SW480 (cell line): Measurements from ENCODE around the gene NLRP3.
"Not testable (repeated sequence)": the region's sequence is repeated elsewhere in the genome, so short reads cannot be mapped to it uniquely, and the experiment has no call there.

Experiments
- DNase-seq: peaks from one replicate; pipeline ENCODE4 v3.0.0-alpha.2; 2016; ENCODE audit warnings: low spot score

NLRP3 gene

DNA sequence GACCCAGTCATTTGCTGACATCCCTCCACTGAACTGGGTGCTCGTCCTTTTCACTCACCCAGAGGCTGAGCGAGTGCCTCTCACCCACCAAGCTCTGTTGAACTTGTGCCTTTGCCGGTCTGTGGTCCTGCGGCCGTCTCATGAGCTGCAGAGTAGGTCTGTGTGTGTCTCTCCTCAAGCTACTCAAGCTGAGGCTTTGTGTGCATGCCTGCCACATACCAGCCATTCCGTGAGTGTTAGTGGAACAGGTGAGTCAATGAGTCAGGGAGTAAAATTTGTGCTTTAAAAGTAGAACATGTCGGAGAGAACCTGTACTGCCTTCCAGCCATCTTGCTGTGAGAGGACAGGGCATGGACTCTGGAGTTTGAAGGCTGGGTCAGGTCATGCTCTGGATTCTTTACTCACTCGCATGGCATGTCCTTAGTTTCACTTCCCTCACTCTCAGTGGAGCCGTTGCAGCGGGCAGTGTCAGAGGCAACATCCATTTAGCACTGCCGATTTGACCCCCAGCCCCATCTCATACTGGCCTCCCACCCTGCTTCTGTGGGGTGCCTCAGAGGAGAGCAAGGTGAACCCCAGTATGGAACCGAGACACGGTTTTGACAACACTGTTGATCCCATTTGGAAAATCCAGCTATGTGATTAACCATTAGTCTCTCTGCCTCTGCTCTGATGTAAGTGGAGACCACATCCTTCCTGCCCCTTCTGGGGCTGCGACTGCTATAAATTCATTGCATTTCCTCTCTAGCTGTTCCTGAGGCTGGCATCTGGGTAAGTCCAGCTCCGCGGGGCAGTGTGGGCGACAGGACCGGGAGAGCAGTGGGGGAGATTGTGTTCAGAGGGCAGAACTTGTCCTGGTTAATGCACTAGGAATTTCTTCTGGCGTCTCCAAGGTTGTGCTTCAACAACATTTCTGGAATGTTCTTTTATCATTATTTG, at the start of gene NLRP3:
NLRP3 (plus strand) TSS at position 751 of the 939 bp plus-strand sequence. CDS start 2,628 bp downstream, outside the sequence.
- peak; percentile 23 for DNase-seq

DNA sequence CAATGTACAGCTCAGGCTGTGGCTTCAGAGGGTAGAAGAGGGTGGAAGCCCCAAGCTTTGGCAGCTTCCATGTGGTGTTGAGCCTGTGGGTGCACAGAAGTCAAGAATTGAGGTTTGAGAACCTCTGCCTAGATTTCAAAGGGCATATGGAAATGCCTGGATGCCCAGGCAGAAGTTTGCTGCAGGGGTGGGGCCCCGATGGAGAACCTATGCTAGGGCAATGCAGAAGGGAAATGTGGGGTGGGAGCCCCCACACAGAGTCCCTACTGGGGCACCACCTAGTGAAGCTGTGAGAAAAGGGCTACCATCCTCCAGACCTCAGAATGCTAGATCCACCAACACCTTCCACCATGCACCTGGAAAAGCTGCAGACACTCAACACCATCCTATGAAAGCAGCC, 49.6 kb upstream of the NLRP3 start:
- DNase-seq, result not testable (repeated sequence)

DNA sequence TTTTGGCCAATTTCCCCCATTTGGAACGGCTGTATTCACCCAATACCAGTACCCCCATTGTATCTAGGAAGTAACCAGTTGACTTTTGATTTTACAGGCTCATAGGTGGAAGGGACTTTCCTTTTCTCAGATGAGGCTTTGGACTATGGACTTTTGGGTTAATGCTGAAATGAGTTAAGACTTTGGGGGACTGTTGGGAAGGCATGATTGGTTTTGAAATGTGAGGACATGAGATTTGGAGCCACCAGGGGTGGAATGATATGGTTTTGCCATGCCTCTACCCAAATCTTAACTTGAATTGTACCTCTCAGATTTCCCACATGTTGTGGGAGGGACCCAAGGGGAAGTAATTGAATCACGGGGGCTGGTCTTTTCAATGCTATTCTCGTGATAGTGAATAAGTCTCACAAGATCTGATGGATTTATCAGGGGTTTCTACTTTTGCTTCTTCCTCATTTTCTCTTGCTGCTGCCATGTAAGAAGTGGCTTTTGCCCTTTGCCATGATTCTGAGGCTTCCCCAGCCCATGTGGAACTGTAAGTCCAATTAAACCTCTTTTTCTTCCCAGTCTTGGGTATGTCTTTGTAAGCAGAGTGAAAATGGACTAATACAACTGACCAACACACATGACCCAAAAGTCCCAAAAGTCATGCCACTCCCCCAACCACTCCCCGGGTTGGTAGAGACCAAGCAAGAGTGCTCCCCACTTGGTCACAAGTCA, 48.9 kb upstream of the NLRP3 start:
- no peak for DNase-seq

DNA sequence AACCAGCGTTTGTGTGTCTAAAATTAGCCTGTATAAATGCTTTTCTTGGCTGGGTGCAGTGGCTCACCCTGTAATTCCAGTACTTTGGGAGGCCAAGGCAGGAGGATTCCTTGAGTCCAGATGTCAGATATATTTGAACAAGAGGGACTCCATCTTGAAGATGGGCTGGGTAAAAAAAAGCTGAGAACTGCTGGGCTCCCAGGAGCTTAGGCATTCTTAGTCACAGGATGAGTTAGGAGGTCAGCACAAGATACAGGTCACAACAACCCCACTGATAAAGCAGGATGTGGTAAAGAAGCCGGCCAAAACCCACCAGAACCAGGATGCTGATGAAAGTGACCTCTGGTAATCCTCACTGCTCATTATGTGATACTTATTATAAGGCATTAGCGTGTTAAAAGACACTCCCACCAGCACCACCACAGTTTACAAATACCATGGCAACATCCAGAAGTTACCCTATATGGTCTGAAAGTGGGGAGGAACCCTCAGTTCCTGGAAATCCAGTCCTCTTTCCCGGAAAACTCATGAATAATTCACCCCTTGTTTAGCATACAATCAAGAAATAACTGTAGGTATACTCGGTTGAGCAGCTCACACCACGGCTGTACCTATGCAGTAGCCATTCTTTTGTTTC, 48.1 kb upstream of the NLRP3 start:
- no peak for DNase-seq

DNA sequence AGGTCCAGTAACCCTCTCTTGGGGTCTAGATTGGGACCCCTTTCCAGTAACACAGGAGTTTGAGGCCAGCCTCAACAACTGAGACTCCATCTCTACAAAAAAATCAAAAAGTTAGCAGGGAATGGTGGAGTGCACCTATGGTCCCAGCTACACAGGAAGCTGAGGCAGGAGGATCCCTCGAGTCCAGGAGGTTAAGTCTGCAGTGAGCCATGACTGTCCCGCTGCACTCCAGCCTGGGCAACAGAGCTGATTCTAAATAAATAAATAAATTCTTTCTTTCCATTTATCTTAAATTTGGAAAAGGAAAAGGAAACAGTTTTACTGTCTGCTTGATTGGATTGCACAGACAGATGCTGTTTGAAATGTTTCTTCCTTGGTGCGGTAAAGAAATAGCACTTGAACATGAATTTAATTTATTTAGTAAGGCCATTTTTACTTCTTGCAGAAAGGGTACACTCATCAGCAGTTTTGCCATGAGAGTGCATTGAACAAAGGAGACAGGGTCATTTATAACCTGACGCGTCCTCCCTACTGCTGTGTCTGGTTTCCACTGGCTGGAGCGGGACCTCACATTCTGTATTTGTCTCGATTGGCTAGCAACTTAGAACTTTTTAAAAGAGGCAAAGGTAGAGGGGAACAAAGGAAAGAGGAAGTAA, 47.4 kb upstream of the NLRP3 start:
- no peak for DNase-seq

DNA sequence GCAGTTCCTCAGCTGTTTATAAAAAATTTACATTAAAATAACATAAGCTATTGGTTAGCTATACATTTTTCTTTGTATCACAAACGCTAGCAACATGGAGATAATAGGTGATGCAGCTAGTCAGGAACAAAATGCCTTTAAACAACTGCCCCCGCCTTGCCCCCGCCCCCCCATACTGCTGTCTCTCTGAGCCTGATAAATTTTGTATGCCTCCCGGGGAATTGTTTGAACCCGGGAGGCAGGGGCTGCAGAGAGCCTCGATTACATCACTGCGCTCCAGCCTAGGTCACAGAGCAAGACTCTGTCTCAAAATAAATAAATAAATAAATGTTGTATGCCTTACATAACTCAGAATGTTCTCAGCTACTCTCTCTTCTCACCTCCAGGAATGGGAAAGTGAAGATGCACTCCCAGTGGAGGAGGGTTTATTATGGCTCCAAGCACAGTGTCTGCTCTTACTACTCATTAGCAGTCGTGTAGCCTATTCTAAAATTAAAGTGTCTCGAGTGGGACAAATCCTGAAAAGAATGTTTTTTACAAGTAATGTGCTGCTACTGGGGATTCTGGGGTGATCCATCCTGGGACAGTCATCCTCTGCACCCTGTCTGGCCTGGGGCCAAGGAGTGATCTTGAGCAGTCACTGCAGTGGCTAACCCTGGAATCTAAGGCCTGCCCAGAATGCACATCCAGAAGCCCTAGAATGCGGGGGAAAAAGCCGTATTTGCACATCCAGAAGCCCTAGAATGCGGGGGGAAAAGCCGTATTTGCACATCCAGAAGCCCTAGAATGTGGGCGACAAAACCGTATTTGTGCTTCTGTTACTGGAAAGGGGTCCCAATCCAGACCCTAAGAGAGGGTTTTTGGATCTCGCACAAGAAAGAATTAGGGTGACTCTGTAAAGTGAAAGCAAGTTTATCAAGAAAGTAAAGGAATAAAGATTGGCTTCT, 44.9 kb upstream of the NLRP3 start:
- no peak for DNase-seq

DNA sequence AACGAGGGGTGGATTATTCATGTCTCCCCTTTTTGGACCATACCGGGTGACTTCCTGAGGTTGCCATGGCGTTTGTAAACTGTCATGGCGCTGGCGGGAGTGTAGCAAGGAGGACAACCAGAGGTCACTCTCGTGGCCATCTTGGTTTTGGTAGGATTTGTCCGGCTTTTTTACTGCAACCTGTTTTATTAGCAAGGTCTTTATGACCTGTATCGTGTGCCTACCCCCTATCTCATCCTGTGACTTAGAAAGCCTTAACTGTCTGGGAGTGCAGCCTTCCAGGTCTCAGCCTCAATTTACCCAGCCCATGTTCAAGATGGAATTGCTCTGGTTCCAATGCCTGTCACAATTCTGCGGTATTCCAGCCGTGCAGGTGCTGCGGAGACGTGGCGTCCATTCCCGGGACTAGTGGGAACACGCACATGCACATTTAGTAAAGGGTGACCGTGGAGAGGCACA, 44.1 kb upstream of the NLRP3 start:
- DNase-seq, result no peak

DNA sequence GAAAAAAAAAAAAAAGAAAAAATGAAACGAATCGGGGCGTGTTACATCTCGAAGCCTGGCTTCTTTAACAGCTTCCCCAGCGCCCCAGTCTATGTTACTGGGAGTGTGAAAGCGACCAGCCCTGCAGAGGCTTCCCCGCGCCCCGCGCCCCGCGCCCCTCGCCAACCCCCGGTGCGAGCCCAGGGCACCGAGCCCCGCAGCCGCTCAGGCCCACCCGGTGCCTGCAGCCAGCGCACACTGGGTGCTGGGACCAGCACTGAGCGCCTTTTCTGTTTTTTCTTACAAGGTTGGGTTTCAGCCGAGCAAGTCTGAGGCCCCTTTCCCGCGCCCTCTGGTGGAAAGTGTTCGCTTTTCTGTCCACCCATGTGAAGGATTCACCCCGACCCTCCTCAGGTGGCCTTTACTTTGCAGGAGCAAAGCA, 42.2 kb upstream of the NLRP3 start:
- peak; percentile 34 for DNase-seq

DNA sequence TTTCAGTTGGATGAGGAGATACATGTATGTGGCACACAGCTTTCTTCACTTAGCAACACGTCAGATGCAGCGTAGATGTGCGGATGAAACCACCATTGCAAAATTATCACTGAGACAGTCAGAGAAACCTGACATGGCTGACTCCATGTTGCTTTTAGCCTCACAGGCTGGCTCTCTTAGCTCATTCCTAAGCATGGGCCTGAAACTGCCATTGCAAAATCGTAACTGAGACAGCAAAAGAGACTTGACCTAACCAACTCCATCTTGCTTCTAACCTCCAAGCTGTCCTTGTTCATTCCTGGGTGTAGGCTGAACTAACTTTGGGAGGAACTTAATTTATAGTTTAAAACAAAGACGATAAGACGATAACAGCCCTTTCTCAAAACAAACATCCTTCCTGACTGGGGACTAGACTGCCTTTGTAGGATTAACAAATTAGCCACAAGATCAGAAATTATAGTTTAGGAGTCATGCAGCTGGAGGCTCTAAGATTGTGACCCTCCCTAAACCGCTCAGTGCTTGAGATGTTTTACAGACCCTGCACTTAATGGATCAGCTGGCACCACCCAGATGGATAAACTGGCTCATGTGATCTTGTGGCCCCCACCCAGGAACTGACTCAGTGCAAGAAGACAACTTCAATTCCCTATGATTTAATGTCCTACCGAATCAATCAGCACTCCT, 41.2 kb upstream of the NLRP3 start:
- not testable (repeated sequence) for DNase-seq

DNA sequence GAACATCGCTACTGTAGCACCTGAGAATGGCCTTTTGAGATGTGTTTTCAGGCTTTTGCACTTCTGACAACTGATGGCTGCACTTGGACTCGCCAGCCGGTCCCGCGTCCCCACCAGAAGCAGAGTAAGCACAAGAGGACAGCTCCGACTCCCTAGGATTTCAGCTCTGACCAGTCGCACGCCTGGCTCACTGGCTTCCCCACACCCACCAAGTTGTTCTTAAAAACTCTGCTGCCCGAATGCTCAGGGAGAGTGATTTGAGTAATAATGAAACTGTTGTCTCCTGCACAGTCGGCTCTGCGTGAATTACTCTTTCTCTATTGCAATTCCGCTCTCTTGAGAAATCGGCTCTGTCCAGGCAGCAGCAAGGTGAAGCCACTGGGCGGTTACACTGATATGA, 40.2 kb upstream of the NLRP3 start:
- no peak for DNase-seq

DNA sequence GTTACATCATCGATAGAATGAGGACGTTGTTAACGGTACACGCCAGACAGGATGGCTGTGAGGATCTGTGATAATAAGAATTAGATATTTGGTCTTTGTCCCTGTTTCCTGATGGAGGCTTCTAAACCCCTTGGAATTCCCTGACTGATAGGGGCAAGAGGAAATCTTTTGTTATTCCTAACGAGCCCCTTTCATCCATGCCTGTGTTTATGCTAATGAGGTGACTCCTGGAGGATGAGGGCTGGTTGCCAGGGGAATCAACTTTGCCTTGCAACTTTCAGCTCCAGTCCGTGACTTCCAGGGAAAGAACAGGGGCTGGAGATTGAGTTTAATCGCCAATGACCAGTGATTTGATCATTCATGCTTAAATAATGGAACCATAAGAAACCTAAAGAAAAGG, 39.3 kb upstream of the NLRP3 start:
- DNase-seq, result no peak

DNA sequence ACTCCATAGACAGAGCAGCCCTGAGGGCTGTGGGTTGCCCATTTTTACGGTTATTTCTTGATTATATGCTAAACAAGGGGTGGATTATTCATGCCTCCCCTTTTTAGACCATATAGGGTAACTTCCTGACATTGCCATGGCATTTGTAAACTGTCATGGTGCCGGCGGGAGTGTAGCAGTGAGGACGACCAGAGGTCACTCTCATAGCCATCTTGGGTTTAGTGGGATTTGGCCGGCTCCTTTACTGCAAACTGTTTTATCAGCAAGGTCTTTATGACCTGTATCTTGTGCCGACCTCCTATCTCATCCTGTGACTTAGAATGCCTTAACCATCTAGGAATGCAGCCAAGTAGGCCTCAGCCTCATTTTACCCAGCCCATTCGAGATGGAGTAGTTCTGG, 38.3 kb upstream of the NLRP3 start:
- DNase-seq, result not testable (repeated sequence)

DNA sequence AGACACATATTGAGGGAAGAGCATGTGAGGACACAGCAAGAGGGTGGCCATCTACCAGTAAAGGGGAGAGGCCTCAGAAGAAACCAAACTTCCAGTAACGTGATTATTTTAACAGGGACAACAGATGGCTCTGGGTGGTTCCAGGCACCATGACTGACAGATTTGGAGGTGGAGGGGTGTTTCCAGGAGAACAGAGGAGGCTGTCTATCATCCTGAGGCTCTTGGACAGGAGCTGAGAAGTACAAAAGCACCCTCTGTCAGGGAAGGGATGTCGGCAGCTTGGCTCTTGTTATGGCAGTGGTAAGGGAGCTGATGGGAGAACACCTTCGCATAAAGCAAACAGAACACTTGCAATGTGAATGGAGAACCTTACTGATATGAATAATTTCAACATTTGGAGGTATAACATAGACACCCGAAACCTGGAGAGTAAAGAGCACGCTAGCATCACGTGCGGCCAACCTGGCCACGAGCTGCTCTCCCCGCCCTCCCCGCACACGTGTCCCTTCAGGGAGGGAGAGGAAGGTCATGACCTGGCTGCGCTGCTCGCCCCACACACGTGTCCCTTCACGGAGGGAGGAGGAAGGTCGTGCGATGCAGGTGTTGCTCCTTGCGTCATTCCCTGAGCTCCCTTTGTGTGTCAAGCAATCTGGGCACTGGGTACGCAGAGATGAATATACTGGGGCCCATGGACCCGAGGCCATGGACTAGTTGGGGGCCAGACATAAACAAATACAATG, 37.5 kb upstream of the NLRP3 start:
- no peak for DNase-seq

DNA sequence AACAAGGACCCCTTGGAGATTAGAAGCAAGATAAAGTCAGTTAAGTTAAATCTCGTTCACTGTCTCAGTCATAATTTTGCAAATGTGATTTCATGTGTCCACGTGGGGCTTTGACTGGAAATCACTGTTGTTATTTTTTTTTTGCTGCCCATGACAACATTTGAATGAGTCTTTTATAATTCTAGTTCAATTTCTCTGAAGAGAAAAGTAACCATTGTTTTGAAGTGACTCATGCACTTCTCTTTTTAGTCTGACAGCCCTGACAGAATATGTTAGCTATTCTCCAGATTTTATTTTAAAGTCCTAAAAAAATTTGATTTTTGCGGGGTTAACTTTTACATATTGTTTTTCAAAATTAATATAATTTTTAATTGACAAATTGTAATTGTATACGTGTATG, 30.7 kb upstream of the NLRP3 start:
- DNase-seq, result no peak

DNA sequence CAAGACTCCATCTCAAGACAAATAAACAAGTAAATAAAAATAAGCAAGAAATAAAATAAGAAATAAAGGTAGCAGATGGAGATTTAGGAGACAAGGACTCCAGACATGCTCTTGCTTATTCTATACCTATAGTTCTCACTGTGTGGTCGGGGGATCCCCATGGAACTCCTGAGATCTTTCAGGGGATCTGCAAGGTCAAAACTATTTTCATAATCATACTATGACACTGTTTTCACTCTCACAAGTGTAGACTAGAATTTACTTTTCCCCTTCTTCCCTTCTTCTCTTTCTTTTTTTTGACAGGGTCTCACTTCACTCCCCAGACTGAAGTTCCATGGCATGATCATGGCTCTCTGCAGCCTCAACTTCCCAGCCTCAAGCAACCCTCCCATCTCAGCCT, 29.8 kb upstream of the NLRP3 start:
- DNase-seq, result no peak

DNA sequence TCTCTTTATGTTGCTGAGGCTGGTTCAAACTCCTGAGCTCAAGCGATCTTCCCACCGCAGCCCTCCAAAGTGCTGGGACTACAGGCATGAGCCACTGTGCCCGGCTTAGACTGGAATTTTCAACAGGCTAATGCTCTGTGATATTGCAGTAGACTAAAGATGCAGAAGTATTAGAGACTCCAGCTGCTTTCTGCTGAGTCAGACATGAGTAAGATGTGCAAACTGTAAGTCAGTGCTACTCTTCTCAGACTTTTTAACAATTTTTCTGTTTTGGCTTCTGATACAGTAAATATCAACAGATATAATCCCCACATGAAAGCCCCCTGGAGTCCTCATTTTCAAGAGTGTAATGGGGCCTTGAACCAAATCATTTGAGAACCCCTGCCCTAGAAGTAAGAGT, 29.3 kb upstream of the NLRP3 start:
- no peak for DNase-seq

DNA sequence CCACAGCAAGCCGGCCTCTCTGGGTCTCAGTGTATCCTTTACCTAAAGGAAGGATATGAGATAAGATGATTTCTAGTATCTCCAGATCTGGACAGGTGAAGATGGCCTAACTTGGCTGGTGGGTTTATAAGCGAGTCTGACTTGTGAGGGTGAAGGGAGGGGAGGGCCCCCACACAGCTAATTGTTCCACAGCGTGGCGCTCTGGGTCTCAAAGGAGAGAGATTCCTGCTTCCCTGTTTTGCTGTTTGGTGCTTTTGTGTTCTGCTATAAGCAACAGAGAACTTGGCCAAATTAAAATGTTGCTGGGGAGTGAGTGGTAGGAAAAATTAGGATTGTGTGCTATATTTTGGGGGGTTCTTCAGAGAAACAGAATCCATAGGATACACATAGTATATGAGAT, 28.9 kb upstream of the NLRP3 start:
- no peak for DNase-seq

DNA sequence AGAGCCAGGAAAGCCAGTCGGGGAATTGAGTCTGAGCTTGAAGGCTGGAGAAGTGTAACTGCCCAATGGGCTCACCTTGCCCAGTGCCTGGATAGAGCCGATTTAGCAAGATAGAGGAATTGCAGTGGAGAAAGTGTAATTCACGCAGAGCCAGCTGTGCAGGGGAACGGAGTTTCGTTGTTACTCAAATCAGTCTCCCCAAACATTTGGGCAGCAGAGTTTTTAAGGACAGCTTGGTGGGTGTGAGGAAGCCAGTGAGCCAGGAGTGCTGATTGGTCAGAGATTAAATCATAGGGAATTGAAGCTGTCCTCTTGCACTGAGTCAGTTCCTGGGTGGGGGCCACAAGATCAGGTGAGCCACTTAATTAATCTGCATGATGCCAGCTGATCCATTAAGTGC, 28.4 kb upstream of the NLRP3 start:
- no peak for DNase-seq

DNA sequence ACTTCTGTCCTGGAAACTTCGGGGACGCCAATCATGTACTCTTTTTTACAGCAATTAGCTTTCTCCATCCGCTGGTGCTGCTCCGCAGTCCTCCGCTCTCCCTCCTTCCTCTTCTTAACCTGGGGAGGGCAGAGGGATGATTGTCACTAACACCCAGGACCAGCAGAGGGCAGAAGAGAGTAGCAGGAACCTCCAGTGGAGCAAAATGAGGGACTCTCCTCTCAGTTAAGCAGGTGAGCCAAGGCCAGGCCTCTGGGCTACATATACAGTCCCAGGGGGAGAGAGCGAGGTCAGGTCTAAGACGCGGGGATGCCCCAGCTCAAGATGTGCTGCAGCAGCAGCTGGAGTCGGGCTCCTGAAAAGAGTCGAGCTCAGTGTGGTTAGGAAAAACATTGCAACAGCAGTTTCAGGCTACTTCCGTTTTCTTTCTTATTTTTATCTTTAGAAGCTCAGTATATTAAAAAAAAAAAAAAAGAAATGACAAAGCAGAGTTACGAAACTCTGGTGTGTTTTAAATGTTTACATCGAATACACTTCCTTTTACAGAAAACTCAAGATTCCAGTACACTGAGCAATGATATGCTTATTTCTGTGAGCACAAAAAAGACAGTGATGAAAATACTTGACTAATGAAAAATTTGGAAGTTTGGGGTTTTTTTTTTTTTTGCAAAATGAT, 25.7 kb upstream of the NLRP3 start:
- peak; percentile 70 for DNase-seq
